HG03196 (cell line): ENCODE data around the gene PCSK5.
"Not testable (repeated sequence)": the region's sequence is repeated elsewhere in the genome, so short reads cannot be mapped to it uniquely, and the experiment has no call there.

Source experiments
- ATAC-seq: cut with Tn5 transposase; IDR thresholded peaks from one replicate; pipeline ENCODE4 v1.9.1; 2021; ENCODE audit not compliant: unreplicated experiment

PCSK5 gene

GRCh38 chr9:76044266-76044819 is 153.9 kb downstream of the PCSK5 start:
- ATAC-seq, result no peak

GRCh38 chr9:76045221-76045620 is 154.7 kb downstream of the PCSK5 start:
- no peak for ATAC-seq

- ATAC-seq, result no peak
Observed at GRCh38 chr9:76049341-76049740, 158.9 kb downstream of the PCSK5 start.

- no peak for ATAC-seq
Observed at GRCh38 chr9:76067696-76068095, 177.2 kb downstream of the PCSK5 start.

GRCh38 chr9:76077537-76077936 is 187.1 kb downstream of the PCSK5 start:
- ATAC-seq, result no peak

- not testable (repeated sequence) for ATAC-seq
Observed at GRCh38 chr9:76081281-76081680, 190.8 kb downstream of the PCSK5 start.

GRCh38 chr9:76082057-76082456 is 191.6 kb downstream of the PCSK5 start:
- ATAC-seq, result no peak

- no peak for ATAC-seq
Observed at GRCh38 chr9:76085596-76085995, 195.1 kb downstream of the PCSK5 start.

- no peak for ATAC-seq
Observed at GRCh38 chr9:76086539-76086938, 196.1 kb downstream of the PCSK5 start.

GRCh38 chr9:76087976-76088375 is 197.5 kb downstream of the PCSK5 start:
- ATAC-seq, result no peak

- no peak for ATAC-seq
Observed at GRCh38 chr9:76090330-76090729, 199.9 kb downstream of the PCSK5 start.

- no peak for ATAC-seq
Observed at GRCh38 chr9:76090909-76091308, 200.4 kb downstream of the PCSK5 start.

- no peak for ATAC-seq
Observed at GRCh38 chr9:76092572-76092971, 202.1 kb downstream of the PCSK5 start.

GRCh38 chr9:76095585-76095984 is 205.1 kb downstream of the PCSK5 start:
- no peak for ATAC-seq

- no peak for ATAC-seq
Observed at GRCh38 chr9:76099516-76099915, 209.0 kb downstream of the PCSK5 start.

GRCh38 chr9:76101075-76101474 is 210.6 kb downstream of the PCSK5 start:
- ATAC-seq, result no peak

GRCh38 chr9:76101491-76101890 is 211.0 kb downstream of the PCSK5 start:
- no peak for ATAC-seq

- ATAC-seq, result no peak
Observed at GRCh38 chr9:76101947-76102346, 211.5 kb downstream of the PCSK5 start.

GRCh38 chr9:76103531-76104315 is 213.2 kb downstream of the PCSK5 start:
- no peak for ATAC-seq

- no peak for ATAC-seq
Observed at GRCh38 chr9:76107482-76107881, 217.0 kb downstream of the PCSK5 start.

- no peak for ATAC-seq
Observed at GRCh38 chr9:76109953-76110352, 219.5 kb downstream of the PCSK5 start.

- no peak for ATAC-seq
Observed at GRCh38 chr9:76112151-76112550, 221.7 kb downstream of the PCSK5 start.

- ATAC-seq, result no peak
Observed at GRCh38 chr9:76114144-76114543, 223.7 kb downstream of the PCSK5 start.
